WERI-Rb-1 (cell line): ENCODE results near the gene VPS37C.
A peak's percentile ranks its signal among the peaks of the same experiment; 100 is the strongest.

Experiments
- DNase-seq: peaks from one replicate; pipeline ENCODE4 v3.0.0-alpha.2; 2020
- H3K27ac ChIP-seq: fragments of 250-450 bp; sonication (Bioruptor Pico); 2 replicates; pipeline ENCODE4 v1.5.1; 2020; ENCODE audit warnings: mild to moderate bottlenecking, moderate library complexity
- H3K27me3 ChIP-seq: fragments of 250-450 bp; sonication (Bioruptor Pico); 2 replicates; pipeline ENCODE4 v1.5.1; 2021; ENCODE audit warnings: mild to moderate bottlenecking, low read depth, moderate library complexity; ENCODE audit not compliant: insufficient read depth, severe bottlenecking
- H3K36me3 ChIP-seq: fragments of 250-450 bp; sonication (Bioruptor Pico); 2 replicates; pipeline ENCODE4 v1.5.1; 2020; ENCODE audit warnings: mild to moderate bottlenecking, moderate library complexity
- H3K4me3 ChIP-seq: 2 replicates; pipeline ENCODE4 v1.5.1; 2011; ENCODE audit warnings: low read depth, mild to moderate bottlenecking, control low read depth, low read length
- H3K9me3 ChIP-seq: fragments of 250-450 bp; sonication (Bioruptor Pico); 2 replicates; pipeline ENCODE4 v1.5.1; 2021; ENCODE audit warnings: mild to moderate bottlenecking, moderate library complexity; ENCODE audit not compliant: severe bottlenecking
- CTCF ChIP-seq: IDR thresholded peaks from 2 replicates; pipeline ENCODE4 v1.5.1; 2011; ENCODE audit warnings: low read depth, mild to moderate bottlenecking, control low read depth, inconsistent platforms, low read length

The VPS37C gene

GRCh38 chr11:61176446-61176845 is 15.2 kb upstream of the VPS37C start:
- Histone ChIP-seq H3K36me3 (no peaks in the 10 kb centered on the region), H3K27me3 (no peaks in the 10 kb centered on the region), H3K27ac (no peak overlapping the region), H3K9me3 (no peaks in the 10 kb centered on the region), H3K4me3 (no peak overlapping the region)
- TF ChIP-seq CTCF, result no peak
- no peak for DNase-seq

DNA sequence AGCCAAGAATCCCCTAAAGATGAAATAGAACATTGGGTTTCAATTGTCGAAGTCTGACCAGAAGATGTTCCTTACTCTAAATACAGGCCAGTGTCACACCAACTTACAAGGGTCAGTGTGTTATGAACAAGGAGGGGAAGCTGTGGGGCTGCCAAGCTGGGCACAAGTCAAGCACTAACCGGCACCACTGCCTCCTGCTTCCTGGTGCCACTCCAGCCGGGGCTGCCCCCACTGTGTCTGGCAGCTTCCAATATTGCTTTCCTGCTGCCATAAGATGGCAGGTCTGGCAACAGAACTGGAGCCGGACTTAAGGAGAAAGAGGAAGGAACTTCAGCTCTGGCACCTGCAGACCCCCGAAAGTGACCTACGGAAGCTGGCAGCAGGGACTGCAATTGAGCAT is 13.7 kb upstream of the VPS37C start:
- Histone ChIP-seq H3K4me3 (no peak overlapping the region), H3K9me3 (no peaks in the 10 kb centered on the region), H3K27ac (no peak overlapping the region), H3K27me3 (no peaks in the 10 kb centered on the region), H3K36me3 (no peaks in the 10 kb centered on the region)
- no peak for DNase-seq
- TF ChIP-seq CTCF, result no peak

- no peak for DNase-seq
- no peak overlapping the region for H3K27ac ChIP-seq
- no peaks in the 10 kb centered on the region for H3K36me3 ChIP-seq
These were observed 13.0 kb upstream of the VPS37C start for GRCh38 chr11:61174273-61174672.

DNA sequence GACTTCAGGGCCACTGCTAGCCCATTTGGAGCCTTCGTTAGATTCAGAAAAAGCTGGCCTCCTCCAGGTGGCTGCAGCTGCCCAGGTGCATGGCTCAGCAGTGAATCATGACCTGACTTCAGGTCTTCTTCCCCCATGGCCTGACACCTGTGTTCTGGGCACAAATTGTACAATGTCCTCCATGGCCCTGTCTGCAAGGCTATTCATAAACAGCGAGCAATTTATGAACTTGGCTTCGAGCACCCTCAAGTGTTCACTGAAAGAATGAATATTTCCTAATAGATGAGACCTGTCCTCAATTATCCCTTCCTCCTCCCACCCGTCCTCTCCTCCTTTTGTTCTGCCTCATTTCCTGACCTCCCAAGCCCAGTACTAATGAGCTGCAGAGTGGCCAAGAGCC is 12.2 kb upstream of the VPS37C start:
- Histone ChIP-seq H3K9me3 (no peaks in the 10 kb centered on the region), H3K27ac (no peak overlapping the region), H3K36me3 (no peaks in the 10 kb centered on the region), H3K27me3 (no peaks in the 10 kb centered on the region), H3K4me3 (no peak overlapping the region)
- peak; percentile 35 for DNase-seq
- peak; percentile 28; the same call in 1 of the 2 replicates for TF ChIP-seq CTCF

More at GRCh38 chr11:61174273-61174672, 13.0 kb upstream of the VPS37C start:
- TF ChIP-seq CTCF, result no peak
- Histone ChIP-seq H3K9me3 (no peaks in the 10 kb centered on the region), H3K4me3 (no peak overlapping the region), H3K27me3 (no peaks in the 10 kb centered on the region)

- Histone ChIP-seq H3K4me3 (no peak overlapping the region), H3K27ac (no peak overlapping the region), H3K9me3 (no peaks in the 10 kb centered on the region), H3K36me3 (no peaks in the 10 kb centered on the region), H3K27me3 (no peaks in the 10 kb centered on the region)
- TF ChIP-seq CTCF, result no peak
- DNase-seq, result no peak
These were observed 11.7 kb upstream of the VPS37C start for GRCh38 chr11:61172888-61173287.

- no peaks in the 10 kb centered on the region for H3K27me3 ChIP-seq
- no peak for TF ChIP-seq CTCF
- DNase-seq, result no peak
- H3K27ac ChIP-seq, result no peak overlapping the region
- H3K4me3 ChIP-seq, result no peak overlapping the region
- H3K36me3 ChIP-seq, result no peaks in the 10 kb centered on the region
- peaks cover 2% of the 10 kb centered on the region for H3K9me3 ChIP-seq
These were observed 11.1 kb upstream of the VPS37C start for GRCh38 chr11:61172356-61172755.
